Measurements from ENCODE around the gene RNF208.

Gene RNF208

GRCh38 chr9:137220317-137221094 lies 1.5 kb downstream of the RNF208 start:
- no peak for DNase-seq

DNA sequence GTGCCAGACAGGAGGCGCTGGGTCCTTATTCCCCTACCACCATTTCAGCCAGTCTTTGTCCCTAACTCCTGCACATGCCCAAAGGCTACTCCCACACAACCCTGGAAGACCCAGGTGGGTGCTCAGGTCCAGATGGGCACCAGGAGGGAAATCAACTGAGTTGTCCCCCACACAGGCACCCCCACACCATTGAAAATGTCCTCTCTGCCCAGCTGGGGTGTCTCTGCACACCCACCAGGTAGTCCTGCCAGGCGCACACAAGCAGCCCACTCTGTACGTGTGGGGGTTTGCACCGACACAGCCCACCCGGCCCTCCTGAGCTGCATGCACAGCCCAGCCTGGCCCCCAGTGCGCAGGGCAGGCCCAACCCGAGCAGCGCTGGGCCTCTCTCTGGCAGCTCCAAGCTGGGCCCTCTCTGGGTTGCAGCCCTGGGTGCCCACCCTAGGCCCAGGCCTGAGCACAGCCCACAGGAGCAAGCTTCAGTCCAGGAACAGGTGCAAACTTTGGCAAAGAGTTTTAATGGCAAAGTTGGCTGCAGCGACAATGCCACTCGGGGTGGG lies 2.2 kb downstream of the RNF208 start:
- Histone ChIP-seq H3K36me3 (ENCODE audit: insufficient read depth, low read length) (peaks cover 11% of the 10 kb centered on the region), H3K4me3 (ENCODE audit: low read depth in 1 of 2, low read length in 2 of 2) (no peak overlapping the region), H3K79me2 (ENCODE audit: insufficient read depth, low read length) (no peaks in the 10 kb centered on the region), H3K27me3 (ENCODE audit: insufficient read depth, low read length, poor library complexity) (no peaks in the 10 kb centered on the region), H3K4me2 (ENCODE audit: insufficient read depth, low read length) (no peak overlapping the region), H3K4me1 (ENCODE audit: insufficient read depth, low read length) (peaks cover 17% of the 10 kb centered on the region), H3K9ac (ENCODE audit: low read depth, low read length) (no peak overlapping the region), H3K27ac (ENCODE audit: low read length) (no peak overlapping the region), H2AFZ (ENCODE audit: low read depth, low read length) (no peak overlapping the region), H3K9me3 (ENCODE audit: insufficient read depth, low read length, severe bottlenecking) (no peaks in the 10 kb centered on the region), H4K20me1 (ENCODE audit: insufficient read depth, low read length) (no peaks in the 10 kb centered on the region; the same call in 1 of the 2 replicates)
- TF ChIP-seq EZH2 (IDR thresholded peaks at IDR 0.05; ENCODE audit: borderline replicate concordance, low read depth, low read length, severe bottlenecking) (no peak), CTCF (IDR thresholded peaks at IDR 0.05; ENCODE audit: borderline replicate concordance, extremely low read depth, low read length, poor library complexity, severe bottlenecking) (no peak)
- ATAC-seq (ENCODE audit: insufficient read depth, low read depth) (no peak), DNase-seq (no peak)

More at GRCh38 chr9:137220317-137221094, 1.5 kb downstream of the RNF208 start:
- no peaks in the 10 kb centered on the region; the same call in 1 of the 2 replicates for H4K20me1 ChIP-seq (ENCODE audit: insufficient read depth, low read length)
- TF ChIP-seq EZH2 (IDR thresholded peaks at IDR 0.05; ENCODE audit: borderline replicate concordance, low read depth, low read length, severe bottlenecking), result no peak
- no peak for TF ChIP-seq CTCF (IDR thresholded peaks at IDR 0.05; ENCODE audit: borderline replicate concordance, extremely low read depth, low read length, poor library complexity, severe bottlenecking)
- H2AFZ ChIP-seq (ENCODE audit: low read depth, low read length), result no peak overlapping the region
- no peaks in the 10 kb centered on the region for H3K79me2 ChIP-seq (ENCODE audit: insufficient read depth, low read length)
- H3K27ac ChIP-seq (ENCODE audit: low read length), result no peak overlapping the region
- no peaks in the 10 kb centered on the region for H3K27me3 ChIP-seq (ENCODE audit: insufficient read depth, low read length, poor library complexity)
- no peaks in the 10 kb centered on the region for H3K9me3 ChIP-seq (ENCODE audit: insufficient read depth, low read length, severe bottlenecking)
- H3K4me3 ChIP-seq (ENCODE audit: low read depth in 1 of 2, low read length in 2 of 2), result no peak overlapping the region
- H3K9ac ChIP-seq (ENCODE audit: low read depth, low read length), result no peak overlapping the region
- H3K36me3 ChIP-seq (ENCODE audit: insufficient read depth, low read length), result peaks cover 7% of the 10 kb centered on the region
- no peak for ATAC-seq (ENCODE audit: insufficient read depth, low read depth)
- H3K4me1 ChIP-seq (ENCODE audit: insufficient read depth, low read length), result peaks cover 17% of the 10 kb centered on the region
- H3K4me2 ChIP-seq (ENCODE audit: insufficient read depth, low read length), result no peak overlapping the region

DNA sequence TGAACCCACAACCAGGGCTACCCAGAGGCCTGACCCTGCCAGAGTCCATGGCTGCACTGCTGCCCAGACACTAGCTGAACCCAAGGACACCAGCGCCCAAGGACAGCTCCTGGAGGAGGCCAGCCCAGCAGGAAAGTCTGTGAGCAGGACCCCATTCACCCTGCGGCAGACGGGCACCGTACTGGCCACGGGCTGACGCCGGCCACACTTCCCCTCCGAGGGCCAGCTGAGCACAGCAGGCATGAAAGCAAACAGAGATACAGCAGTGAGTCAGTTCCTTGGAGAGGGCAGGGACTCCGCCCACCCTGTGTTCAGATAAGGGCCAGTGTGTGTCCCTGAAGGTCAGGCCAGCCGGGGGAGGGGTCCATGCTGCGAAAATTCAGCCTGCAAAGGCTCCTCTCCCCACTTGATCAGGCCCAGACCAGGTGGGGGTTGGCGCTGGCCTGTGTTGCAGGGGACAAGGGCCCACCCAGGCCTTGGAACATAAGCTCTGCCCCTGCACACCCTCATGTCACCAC lies 3.2 kb downstream of the RNF208 start:
- no peak for ATAC-seq (ENCODE audit: insufficient read depth, low read depth)
- no peak overlapping the region for H3K4me2 ChIP-seq (ENCODE audit: insufficient read depth, low read length)
- no peak overlapping the region for H3K27ac ChIP-seq (ENCODE audit: low read length)
- H3K36me3 ChIP-seq (ENCODE audit: insufficient read depth, low read length), result peaks cover 19% of the 10 kb centered on the region
- no peaks in the 10 kb centered on the region for H3K9me3 ChIP-seq (ENCODE audit: insufficient read depth, low read length, severe bottlenecking)
- H3K27me3 ChIP-seq (ENCODE audit: insufficient read depth, low read length, poor library complexity), result no peaks in the 10 kb centered on the region
- DNase-seq, result no peak
- H3K4me3 ChIP-seq (ENCODE audit: low read depth in 1 of 2, low read length in 2 of 2), result no peak overlapping the region
- no peak overlapping the region for H3K9ac ChIP-seq (ENCODE audit: low read depth, low read length)
- H4K20me1 ChIP-seq (ENCODE audit: insufficient read depth, low read length), result no peaks in the 10 kb centered on the region; the same call in 1 of the 2 replicates
- H3K79me2 ChIP-seq (ENCODE audit: insufficient read depth, low read length), result no peaks in the 10 kb centered on the region
- no peak overlapping the region for H2AFZ ChIP-seq (ENCODE audit: low read depth, low read length)
- TF ChIP-seq EZH2 (IDR thresholded peaks at IDR 0.05; ENCODE audit: borderline replicate concordance, low read depth, low read length, severe bottlenecking) (no peak), CTCF (IDR thresholded peaks at IDR 0.05; ENCODE audit: borderline replicate concordance, extremely low read depth, low read length, poor library complexity, severe bottlenecking) (no peak)
- H3K4me1 ChIP-seq (ENCODE audit: insufficient read depth, low read length), result peaks cover 7% of the 10 kb centered on the region
